GM12891 (cell line): ENCODE measurements around the gene IAPP.

Source experiments
- DNase-seq: peaks from one replicate; pipeline ENCODE4 v3.0.0; 2011; ENCODE audit warnings: low spot score; ENCODE audit not compliant: insufficient read length
- FAIRE-seq: peaks from 2 replicates; lab custom pipeline; 2011; peaks lifted over from hg19 to GRCh38; lab: Jason Lieb, UNC
- PAX5 ChIP-seq: IDR thresholded peaks from 2 replicates; pipeline ENCODE4 v1.6.1; 2011; ENCODE audit warnings: low read length, moderate library complexity, mild to moderate bottlenecking; ENCODE audit not compliant: insufficient read depth, severe bottlenecking
- POLR2A ChIP-seq: IDR thresholded peaks from 2 replicates; pipeline ENCODE4 v1.6.1; 2011; ENCODE audit warnings: low read depth, low read length, control low read depth
- POLR2AphosphoS5 ChIP-seq: IDR thresholded peaks from 2 replicates; pipeline ENCODE4 v1.6.1; 2011; ENCODE audit warnings: low read depth, low read length, control low read depth
- POU2F2 ChIP-seq: IDR thresholded peaks from 2 replicates; pipeline ENCODE4 v1.6.1; 2011; ENCODE audit warnings: low read depth, mild to moderate bottlenecking, control low read depth, low read length, moderate library complexity
- SPI1 ChIP-seq: IDR thresholded peaks from 2 replicates; pipeline ENCODE4 v1.6.1; 2011; ENCODE audit warnings: low read depth, low read length, control low read depth
- TAF1 ChIP-seq: IDR thresholded peaks from 2 replicates; pipeline ENCODE4 v1.6.1; 2011; ENCODE audit warnings: low read depth, low read length, control low read depth

IAPP gene

GRCh38 chr12:21428241-21428640, 55.5 kb downstream of the IAPP start:
- FAIRE-seq: no peak

More at GRCh38 chr12:21428241-21428640, 55.5 kb downstream of the IAPP start:
- no peak for DNase-seq
- TF ChIP-seq SPI1: no peak
- no peak for TF ChIP-seq PAX5
- no peak for TF ChIP-seq POLR2A
- TF ChIP-seq TAF1: no peak
- no peak for TF ChIP-seq POU2F2
- TF ChIP-seq POLR2AphosphoS5: no peak
